ENCODE data around the gene SV2C. TPM values are rescaled to one million over a fixed set of nuclear protein-coding genes. Genes with fewer than 3 reads are reported as not detected.

The SV2C gene
- total and polyA plus RNA-seq, 2 of the 13 experiments (the other 11 are each of a cell fraction or from before 2014, with no cell fraction given) = not detected

GRCh38 chr5:76114179-76114851, 31.1 kb downstream of the SV2C start:
- ChIA-PET CTCF (ENCODE audit: low intra/inter-chr PET ratio, low total read pairs) (no interaction called here), POLR2A (no interaction called here)
- Histone ChIP-seq H3K27me3 (ENCODE audit: control insufficient read depth in 1 of 2, insufficient read depth in 2 of 2, low read length in 2 of 2) (peaks cover 0 to 8% of the 10 kb centered on the region in 2 experiments; a peak in 2 of 5 replicates), H3K4me3 (replicated peaks in 1 of 3; ENCODE audit: insufficient read depth in 1 of 3, low read depth in 2 of 3, low read length in 3 of 3) (no peak overlapping the region), H3K27ac (ENCODE audit: extremely low read length, insufficient read depth, low read length) (no peak overlapping the region), H3K9ac (ENCODE audit: insufficient read depth, low read depth, low read length) (no peak overlapping the region), H4K20me1 (ENCODE audit: insufficient read depth, low read length) (no peaks in the 10 kb centered on the region; the same call in 1 of the 2 replicates), H3K79me2 (ENCODE audit: insufficient read depth, low read length) (no peaks in the 10 kb centered on the region), H3K4me2 (ENCODE audit: low read depth, low read length) (no peak overlapping the region), H3K4me1 (ENCODE audit: insufficient read depth, low read length) (no peaks in the 10 kb centered on the region), H3K9me3 (ENCODE audit: low read length) (no peaks in the 10 kb centered on the region), H2AFZ (ENCODE audit: low read length) (no peak overlapping the region), H3K36me3 (replicated peaks in 1 of 2; ENCODE audit: control insufficient read depth in 1 of 2, insufficient read depth in 2 of 2, low read length in 2 of 2) (no peaks in the 10 kb centered on the region)
- in situ Hi-C loops (cut with HindIII; ENCODE audit: extremely low pct_ligation_motif_present, low pct_unique_long_range_greater_than_20kb) = no loop called here
- ATAC-seq = no peak
- BruUV-seq (replicated peaks) = no TSS peak
- no peak for FAIRE-seq
- WGBS (ENCODE audit: low lambda C conversion rate) = 0% methylated on average over 5 of the region's 5 CpGs
- DNase-seq (ENCODE audit: low spot score) = no peak
- intact Hi-C loops (cut with micrococcal nuclease; ENCODE audit: unreplicated experiment) = no loop called here
- TF ChIP-seq ZNF572 (CRISPR knock-in tag; IDR thresholded peaks at IDR 0.05) (no peak), MAZ (IDR thresholded peaks at IDR 0.05; ENCODE audit: borderline replicate concordance, low read depth, low read length) (no peak), MAZ (CRISPR knock-in tag; IDR thresholded peaks at IDR 0.05; ENCODE audit: low read depth) (no peak), ZNF207 (IDR thresholded peaks at IDR 0.05; ENCODE audit: borderline replicate concordance) (no peak), ZNF891 (CRISPR knock-in tag; IDR thresholded peaks at IDR 0.05) (no peak), ZNF329 (CRISPR knock-in tag; IDR thresholded peaks at IDR 0.05; ENCODE audit: low read depth) (no peak), ZNF639 (CRISPR knock-in tag; conservative IDR thresholded peaks at IDR 0.05) (no peak), ZFX (CRISPR knock-in tag; IDR thresholded peaks at IDR 0.05; ENCODE audit: low read depth) (no peak), TRIM22 (IDR thresholded peaks at IDR 0.05) (no peak), HNF4A (CRISPR knock-in tag; IDR thresholded peaks at IDR 0.05) (no peak), ATRX (CRISPR knock-in tag; IDR thresholded peaks at IDR 0.05; ENCODE audit: borderline replicate concordance) (no peak), PITX1 (CRISPR knock-in tag; IDR thresholded peaks at IDR 0.05) (no peak), HOMEZ (CRISPR knock-in tag; IDR thresholded peaks at IDR 0.05; ENCODE audit: low read depth) (no peak), HOXA5 (CRISPR knock-in tag; IDR thresholded peaks at IDR 0.05) (no peak), ZNF678 (CRISPR knock-in tag; IDR thresholded peaks at IDR 0.05) (no peak)
